Endometrial microvascular endothelial cells (primary cell): ENCODE measurements around the gene RBFOX1. TPM values are rescaled to one million over a fixed set of nuclear protein-coding genes. Genes with fewer than 3 reads are reported as not detected.

Source experiments
- in situ Hi-C: cut with HindIII; loops from 2 replicates; pipeline ENCODE4 v1.10.0; 2017; ENCODE audit warnings: low sequenced_read_pairs, low pct_unique_long_range_greater_than_20kb; ENCODE audit errors: inconsistent ontology term
- total RNA-seq: library from RNA; depleted of rRNA; stranded (reverse); fragments of >200 nt; gene quantifications from one replicate; pipeline ENCODE4 v1.2.3, GENCODE V29; 2015; ENCODE audit errors: inconsistent ontology term

Gene RBFOX1
- total RNA-seq, 1 donor from 2014 or later: not detected

GRCh38 chr16:7541026-7541425 lies 208.4 kb downstream of the RBFOX1 start:
- in situ Hi-C loops: no loop called here

- in situ Hi-C loops: no loop called here
These were observed 212.6 kb downstream of the RBFOX1 start for GRCh38 chr16:7545251-7545650.

DNA sequence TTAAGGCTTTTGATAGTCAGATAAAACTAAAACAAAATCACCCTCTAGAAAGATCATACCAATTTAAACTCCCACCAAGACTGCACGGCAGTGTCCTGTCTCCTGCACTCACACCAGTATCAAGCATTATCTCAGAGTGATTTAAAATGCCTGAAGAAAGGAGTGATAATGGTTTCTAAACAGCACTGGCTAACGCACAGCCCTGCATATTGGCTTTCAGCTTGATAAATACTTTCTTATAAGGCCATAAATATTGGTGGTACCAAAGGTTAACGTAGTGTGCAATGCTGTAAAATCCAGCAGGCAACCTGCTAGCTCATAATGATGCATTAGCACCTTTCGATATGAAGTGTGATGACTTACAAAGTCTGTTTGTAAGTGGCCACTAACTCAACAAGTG lies 214.3 kb downstream of the RBFOX1 start:
- in situ Hi-C loops: no loop called here

GRCh38 chr16:7547736-7548135 lies 215.1 kb downstream of the RBFOX1 start:
- in situ Hi-C loops: no loop called here

DNA sequence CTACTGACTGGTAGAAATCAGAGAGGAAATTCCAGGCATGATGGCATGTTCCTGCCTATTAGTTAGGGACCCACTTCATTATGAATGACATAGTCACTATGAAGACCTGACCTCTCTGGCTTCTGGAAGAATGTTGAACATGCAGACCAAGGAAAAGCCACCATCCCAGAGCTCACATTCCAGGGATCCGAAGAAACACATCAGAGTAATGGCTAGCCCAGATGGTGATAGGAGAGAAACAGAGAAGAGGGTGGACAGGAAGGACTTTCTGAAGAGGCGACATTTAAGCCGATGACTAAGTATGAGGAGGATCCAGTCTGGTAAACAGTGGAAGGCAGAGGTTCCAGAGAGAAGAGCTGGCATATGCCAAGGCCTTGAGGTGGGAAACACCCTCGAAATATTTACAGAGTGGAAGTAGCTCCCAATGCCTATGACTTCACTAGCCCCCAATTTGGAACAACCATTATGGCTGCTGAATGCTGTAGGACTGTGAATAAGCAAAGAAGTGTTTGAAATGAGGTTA lies 216.2 kb downstream of the RBFOX1 start:
- in situ Hi-C loops: no loop called here

DNA sequence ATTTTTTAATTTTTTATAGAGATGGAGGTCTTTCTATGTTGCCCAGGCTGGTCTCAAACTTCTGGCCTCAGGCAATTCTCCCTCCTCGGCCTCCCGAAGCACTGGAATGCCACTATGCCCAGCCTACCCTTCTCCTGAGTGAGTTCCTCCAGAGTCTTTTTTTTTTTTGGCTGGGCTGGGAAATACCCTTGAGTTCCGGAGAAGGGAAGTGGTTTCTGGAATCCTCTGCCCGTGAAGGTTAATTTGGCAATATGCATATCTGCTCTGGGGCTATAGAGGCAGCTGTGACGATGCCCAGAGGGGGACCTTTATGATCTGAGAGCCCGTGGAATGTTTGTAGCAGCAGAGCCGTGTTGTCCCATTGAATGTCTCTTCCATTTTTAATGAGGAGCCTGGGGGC lies 217.5 kb downstream of the RBFOX1 start:
- in situ Hi-C loops: no loop called here

DNA sequence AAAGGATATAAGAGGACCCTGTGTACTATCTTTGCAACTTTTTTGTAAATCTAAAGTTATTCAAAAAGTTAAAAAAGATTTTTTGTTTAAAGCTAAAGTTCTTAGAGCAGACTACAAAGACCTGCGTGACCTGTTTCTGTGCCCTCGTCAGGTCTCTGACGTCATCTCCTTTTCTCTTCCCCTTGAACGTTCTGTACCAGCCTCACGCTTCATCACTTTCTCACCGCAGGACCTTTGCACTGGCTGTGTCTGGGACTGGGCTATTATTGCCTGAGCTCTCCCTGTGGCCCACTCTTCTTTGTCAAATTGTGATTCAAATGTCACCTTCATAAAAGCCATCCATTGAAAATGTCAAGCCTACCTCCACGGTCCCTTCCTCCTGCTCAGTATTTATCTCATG lies 222.8 kb downstream of the RBFOX1 start:
- in situ Hi-C loops: no loop called here

DNA sequence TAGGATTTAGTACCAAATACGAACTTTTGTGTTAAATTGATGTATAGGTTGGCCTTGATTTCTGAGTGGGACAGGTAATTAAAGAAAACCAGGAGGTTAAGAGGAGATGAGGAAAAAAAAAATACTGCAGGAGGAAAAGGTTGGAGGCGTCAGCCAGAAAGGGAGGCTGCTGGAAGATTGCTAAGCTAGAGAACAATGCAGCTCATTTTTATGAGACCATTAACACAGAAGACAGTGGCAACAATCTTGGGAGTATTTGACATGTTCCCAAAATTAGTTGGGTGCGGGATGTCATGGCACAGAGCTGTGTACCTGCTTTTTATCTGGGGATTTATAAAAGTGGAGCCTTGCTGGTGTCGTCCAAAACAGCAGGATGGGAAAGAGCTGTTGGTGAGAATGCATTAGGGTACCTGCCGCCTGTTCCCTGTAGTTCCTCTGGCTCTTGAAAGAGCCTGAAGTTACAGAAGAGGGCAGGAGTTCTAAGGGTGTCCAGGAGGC lies 229.3 kb downstream of the RBFOX1 start:
- in situ Hi-C loops: no loop called here

GRCh38 chr16:7566360-7566759 lies 233.7 kb downstream of the RBFOX1 start:
- in situ Hi-C loops: no loop called here

- in situ Hi-C loops: no loop called here
These were observed 238.7 kb downstream of the RBFOX1 start for GRCh38 chr16:7571366-7571765.

DNA sequence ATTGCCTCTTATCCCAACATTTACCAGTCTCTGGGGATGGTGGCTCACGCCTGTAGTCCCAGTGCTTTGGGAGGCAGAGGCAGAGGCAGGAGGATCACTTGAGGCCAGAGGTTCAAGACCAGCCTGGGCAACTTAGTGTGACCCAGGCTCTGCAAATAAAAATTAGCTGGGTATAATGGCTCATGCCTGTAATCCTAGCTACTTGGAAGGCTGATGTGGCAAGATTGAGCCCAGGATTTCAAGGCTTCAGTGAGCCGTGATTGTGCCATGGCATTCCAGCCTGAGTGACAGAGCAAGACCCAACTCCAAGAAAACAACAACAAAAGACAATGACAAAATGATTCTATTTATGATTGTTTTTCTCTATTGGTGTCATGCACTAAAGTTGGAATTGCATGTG lies 244.9 kb downstream of the RBFOX1 start:
- in situ Hi-C loops: no loop called here

DNA sequence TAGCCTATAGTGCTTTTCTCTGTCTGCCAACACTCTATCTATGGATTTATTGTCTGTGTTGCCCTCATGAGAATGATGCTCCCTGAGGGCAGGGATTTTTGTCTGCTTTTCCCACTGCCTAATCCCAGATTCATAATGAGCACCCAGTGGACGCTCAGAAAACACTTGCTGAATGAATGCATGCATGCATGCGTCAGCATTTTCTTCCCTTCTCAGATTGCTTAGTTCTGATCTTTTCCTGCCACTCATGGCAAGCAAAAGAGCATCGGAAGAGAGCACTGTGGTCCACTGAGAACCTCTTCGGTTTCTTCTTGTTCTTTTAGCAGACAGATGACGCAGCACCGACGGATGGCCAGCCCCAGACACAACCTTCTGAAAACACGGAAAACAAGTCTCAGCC lies 246.8 kb downstream of the RBFOX1 start:
- in situ Hi-C loops: no loop called here

DNA sequence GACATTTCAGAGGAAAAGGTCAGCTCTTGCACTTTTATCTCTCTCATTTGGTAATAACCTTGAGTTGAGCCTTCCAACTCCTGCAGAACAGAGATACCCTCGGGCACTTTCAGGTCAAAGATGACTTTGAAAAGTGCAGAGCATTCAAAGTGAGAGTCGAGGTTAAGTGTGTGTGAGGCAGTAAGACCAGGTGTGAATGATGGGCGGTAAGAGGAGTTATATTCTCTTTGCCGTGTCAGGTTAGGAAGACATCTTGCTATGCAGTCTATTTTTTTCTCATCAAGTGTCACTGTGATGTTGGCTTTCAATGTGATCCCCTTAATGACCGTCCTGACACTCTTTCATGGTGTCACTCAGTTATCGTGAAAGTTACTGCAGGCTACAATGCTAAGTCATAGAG lies 248.5 kb downstream of the RBFOX1 start:
- in situ Hi-C loops: no loop called here

GRCh38 chr16:7583396-7583795 lies 250.8 kb downstream of the RBFOX1 start:
- in situ Hi-C loops: no loop called here

- in situ Hi-C loops: no loop called here
These were observed 251.9 kb downstream of the RBFOX1 start for GRCh38 chr16:7584561-7584960.

DNA sequence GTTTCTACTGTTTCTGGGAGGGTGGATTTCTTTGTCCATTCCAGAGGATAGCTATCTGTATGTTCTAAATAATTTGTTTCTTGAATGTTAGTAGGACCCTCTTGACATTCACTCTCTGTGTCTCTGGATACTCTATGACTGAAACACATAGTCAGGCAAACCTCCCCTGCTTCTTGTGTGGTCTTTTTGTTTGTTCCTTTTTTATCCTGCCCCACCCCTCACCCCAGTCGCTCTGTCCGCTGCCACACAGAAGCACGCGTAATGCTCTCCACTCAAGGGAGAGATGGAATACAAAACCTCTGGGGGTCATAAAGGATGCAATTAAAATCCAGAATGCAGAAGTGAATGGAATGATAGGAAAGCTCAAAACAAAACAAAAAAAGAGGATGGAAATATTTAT lies 253.1 kb downstream of the RBFOX1 start:
- in situ Hi-C loops: no loop called here

- in situ Hi-C loops: no loop called here
These were observed 258.3 kb downstream of the RBFOX1 start for GRCh38 chr16:7590934-7591333.

GRCh38 chr16:7596308-7596707 lies 263.7 kb downstream of the RBFOX1 start:
- in situ Hi-C loops: no loop called here

GRCh38 chr16:7597677-7598076 lies 265.0 kb downstream of the RBFOX1 start:
- in situ Hi-C loops: no loop called here

GRCh38 chr16:7601100-7601499 lies 268.5 kb downstream of the RBFOX1 start:
- in situ Hi-C loops: no loop called here

GRCh38 chr16:7602291-7602950 lies 269.8 kb downstream of the RBFOX1 start:
- in situ Hi-C loops: no loop called here
